IPS-18c (cell line): ENCODE data around the gene LTBP2.
A peak's percentile ranks its signal among the peaks of the same experiment; 100 is the strongest.

Source experiments
- H3K4me3 ChIP-seq: 2 replicates; pipeline ENCODE4 v1.7.0; 2013; ENCODE audit warnings: low read depth, mild to moderate bottlenecking, low read length, moderate library complexity; ENCODE audit not compliant: insufficient read depth
- H3K9me3 ChIP-seq: one replicate; pipeline ENCODE4 v1.6.1; 2013; ENCODE audit warnings: mild to moderate bottlenecking, low read length, moderate library complexity; ENCODE audit not compliant: control insufficient read depth, insufficient read depth

LTBP2 gene

GRCh38 chr14:74516451-74517160 lies 95.4 kb downstream of the LTBP2 start:
- no peaks in the 10 kb centered on the region for H3K9me3 ChIP-seq
- H3K4me3 ChIP-seq = no peak overlapping the region

- H3K9me3 ChIP-seq = no peaks in the 10 kb centered on the region
Observed at GRCh38 chr14:74515891-74516412, 96.1 kb downstream of the LTBP2 start.

GRCh38 chr14:74514471-74514941 lies 97.5 kb downstream of the LTBP2 start:
- Histone ChIP-seq H3K9me3 (no peaks in the 10 kb centered on the region), H3K4me3 (no peak overlapping the region)

More at GRCh38 chr14:74515891-74516412, 96.1 kb downstream of the LTBP2 start:
- H3K4me3 ChIP-seq = no peak overlapping the region

GRCh38 chr14:74511966-74512830 lies 99.8 kb downstream of the LTBP2 start:
- Histone ChIP-seq H3K9me3 (no peaks in the 10 kb centered on the region), H3K4me3 (no peak overlapping the region)

- H3K9me3 ChIP-seq = no peaks in the 10 kb centered on the region
- no peak overlapping the region for H3K4me3 ChIP-seq
Observed at GRCh38 chr14:74510959-74511409, 101.1 kb downstream of the LTBP2 start.

GRCh38 chr14:74510223-74510931 lies 101.7 kb downstream of the LTBP2 start:
- Histone ChIP-seq H3K9me3 (no peaks in the 10 kb centered on the region), H3K4me3 (peak overlapping the region; percentile 24; the same call in 1 of the 2 replicates)

- no peaks in the 10 kb centered on the region for H3K9me3 ChIP-seq
- H3K4me3 ChIP-seq = peak overlapping the region; percentile 24; the same call in 1 of the 2 replicates
Observed at GRCh38 chr14:74509587-74510222, 102.3 kb downstream of the LTBP2 start.

- Histone ChIP-seq H3K9me3 (no peaks in the 10 kb centered on the region), H3K4me3 (no peak overlapping the region)
Observed at GRCh38 chr14:74508844-74509428, 103.1 kb downstream of the LTBP2 start.

- H3K4me3 ChIP-seq = no peak overlapping the region
- no peaks in the 10 kb centered on the region for H3K9me3 ChIP-seq
Observed at GRCh38 chr14:74508292-74508731, 103.7 kb downstream of the LTBP2 start.

- H3K9me3 ChIP-seq = no peaks in the 10 kb centered on the region
Observed at GRCh38 chr14:74507840-74508239, 104.2 kb downstream of the LTBP2 start.

GRCh38 chr14:74507085-74507484 lies 105.0 kb downstream of the LTBP2 start:
- no peak overlapping the region for H3K4me3 ChIP-seq
- no peaks in the 10 kb centered on the region for H3K9me3 ChIP-seq

More at GRCh38 chr14:74507840-74508239, 104.2 kb downstream of the LTBP2 start:
- no peak overlapping the region for H3K4me3 ChIP-seq

- Histone ChIP-seq H3K4me3 (no peak overlapping the region), H3K9me3 (no peaks in the 10 kb centered on the region)
Observed at GRCh38 chr14:74506411-74506851, 105.6 kb downstream of the LTBP2 start.

GRCh38 chr14:74505831-74506230 lies 106.2 kb downstream of the LTBP2 start:
- no peaks in the 10 kb centered on the region for H3K9me3 ChIP-seq
- H3K4me3 ChIP-seq = no peak overlapping the region

- H3K9me3 ChIP-seq = no peaks in the 10 kb centered on the region
- no peak overlapping the region for H3K4me3 ChIP-seq
Observed at GRCh38 chr14:74504874-74505720, 106.9 kb downstream of the LTBP2 start.

- no peak overlapping the region for H3K4me3 ChIP-seq
- no peaks in the 10 kb centered on the region for H3K9me3 ChIP-seq
Observed at GRCh38 chr14:74504412-74504811, 107.6 kb downstream of the LTBP2 start.
